ENCODE measurements around the gene EEF1AKMT3. TPM values are rescaled to one million over a fixed set of nuclear protein-coding genes. Genes with fewer than 3 reads are reported as not detected.
A peak's percentile ranks its signal among the peaks of the same experiment; 100 is the strongest.
"Not testable (repeated sequence)": the region's sequence is repeated elsewhere in the genome, so short reads cannot be mapped to it uniquely, and the experiment has no call there.

The EEF1AKMT3 gene
- total RNA-seq, 2 experiments from 2014 or later, result 3.8 to 4.1 TPM

DNA sequence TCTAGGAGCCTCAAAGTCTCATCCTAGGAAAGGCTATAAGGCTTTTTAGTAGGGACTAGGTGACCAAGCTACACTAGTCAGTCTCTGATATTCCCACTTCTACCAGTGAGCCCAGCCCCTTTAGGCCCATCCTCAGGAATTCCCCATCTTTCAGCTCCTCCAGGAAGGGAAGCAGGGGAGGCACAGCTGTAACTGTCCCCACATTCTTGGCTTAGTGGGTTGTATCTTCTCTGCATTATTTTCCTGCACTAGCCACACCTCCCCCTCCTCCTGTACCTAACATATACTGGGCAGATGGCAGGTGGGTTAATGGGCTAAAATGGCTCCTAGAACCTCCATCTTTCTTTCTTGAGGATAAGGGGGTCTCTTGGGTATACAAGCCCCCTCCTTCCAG, 5.1 kb upstream of the EEF1AKMT3 start:
- ATAC-seq (ENCODE audit: low read depth) (no peak), DNase-seq (no peak)
- peaks cover 26% of the 10 kb centered on the region for H3K4me1 Mint-ChIP-seq
- H3K27me3 Mint-ChIP-seq, result peaks cover 11% of the 10 kb centered on the region
- POLR2A ChIA-PET, result interaction anchor here (1.5 to 4.3 kb wide), 3 partner anchors 11 to 26 kb away, joined by 3 to 20 read pairs (median 5); partner anchors contain the start of gene MARCHF9
- no peaks in the 10 kb centered on the region for H3K9me3 Mint-ChIP-seq
- H3K27ac Mint-ChIP-seq, result no peak overlapping the region
- H3K36me3 Mint-ChIP-seq, result peaks cover 7% of the 10 kb centered on the region
- H3K4me3 Mint-ChIP-seq, result no peak overlapping the region

DNA sequence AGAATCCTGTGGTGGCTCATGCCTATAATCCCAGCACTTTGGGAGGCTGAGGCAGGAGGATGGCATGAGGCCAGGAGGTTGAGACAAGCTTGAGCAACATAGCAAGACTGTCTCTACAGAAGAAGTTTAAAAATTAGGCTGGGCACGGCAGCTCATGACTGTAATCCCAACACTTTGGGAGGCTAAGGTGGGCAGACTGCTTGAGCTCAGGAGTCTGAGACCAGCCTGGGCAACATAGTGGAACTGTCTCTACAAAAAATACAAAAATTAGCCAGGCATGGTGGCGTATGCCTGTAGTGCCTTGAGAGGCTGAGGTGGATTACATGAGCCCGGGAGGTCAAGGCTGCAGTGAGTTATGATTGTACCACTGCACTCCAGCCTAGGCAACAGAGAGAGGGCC, 4.5 kb upstream of the EEF1AKMT3 start:
- Mint-ChIP-seq H3K4me1 (peaks cover 27% of the 10 kb centered on the region), H3K27me3 (peaks cover 11% of the 10 kb centered on the region), H3K4me3 (no peak overlapping the region), H3K36me3 (peaks cover 7% of the 10 kb centered on the region), H3K27ac (no peak overlapping the region), H3K9me3 (no peaks in the 10 kb centered on the region)
- no peak for ATAC-seq (ENCODE audit: low read depth)
- POLR2A ChIA-PET, result interaction anchor here (1.5 to 4.3 kb wide), 3 partner anchors 11 to 27 kb away, joined by 3 to 20 read pairs (median 5); partner anchors contain the start of gene MARCHF9
- no peak for DNase-seq

DNA sequence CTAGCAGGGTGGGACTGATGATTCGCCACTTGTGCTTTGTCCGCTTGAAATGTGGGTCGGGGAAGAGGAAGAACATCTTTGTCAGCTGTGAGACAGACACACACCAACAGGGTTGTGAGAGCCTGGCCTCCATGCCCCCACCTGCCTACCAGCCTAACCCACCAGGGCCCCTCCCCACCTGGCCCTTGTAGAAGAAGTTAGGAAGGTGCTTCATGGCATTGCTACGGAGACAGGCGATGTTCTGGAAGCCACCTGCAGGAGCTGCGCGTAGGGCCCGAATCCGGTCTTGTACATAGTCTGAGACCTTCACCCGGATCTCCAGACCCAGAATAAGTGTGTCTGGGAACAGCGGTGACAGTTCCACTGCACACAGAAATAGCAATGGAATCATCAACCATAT, 2.8 kb upstream of the EEF1AKMT3 start:
- Mint-ChIP-seq H3K9me3 (no peaks in the 10 kb centered on the region), H3K27ac (no peak overlapping the region), H3K4me3 (no peak overlapping the region), H3K4me1 (peaks cover 24% of the 10 kb centered on the region), H3K36me3 (peaks cover 4% of the 10 kb centered on the region), H3K27me3 (peaks cover 10% of the 10 kb centered on the region)
- ATAC-seq (ENCODE audit: low read depth) (no peak), DNase-seq (no peak)
- POLR2A ChIA-PET, result no interaction called here

DNA sequence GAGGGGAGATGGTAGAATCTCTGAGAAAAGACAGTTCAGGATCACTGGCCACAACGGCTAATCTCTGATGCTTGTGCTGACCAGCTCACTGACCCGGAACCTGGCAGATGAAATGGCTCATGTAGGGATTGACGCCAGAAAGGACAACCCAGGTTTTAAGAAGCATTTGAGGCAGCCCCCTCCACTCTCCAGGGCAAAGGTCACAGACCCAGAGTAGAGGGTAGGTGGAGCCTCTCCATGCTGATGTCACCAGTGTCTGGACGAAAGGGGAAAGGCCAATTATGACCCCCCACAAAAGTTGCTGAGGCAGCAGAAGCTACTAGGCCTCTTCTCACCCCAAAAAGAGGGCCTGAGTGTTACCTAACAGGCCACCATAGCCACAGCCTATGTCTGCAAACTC, 1.7 kb upstream of the EEF1AKMT3 start:
- POLR2A ChIA-PET, result no interaction called here
- DNase-seq (no peak), ATAC-seq (ENCODE audit: low read depth) (no peak)
- Mint-ChIP-seq H3K27me3 (peaks cover 6% of the 10 kb centered on the region), H3K9me3 (no peaks in the 10 kb centered on the region), H3K27ac (no peak overlapping the region), H3K4me3 (no peak overlapping the region), H3K36me3 (peaks cover 6% of the 10 kb centered on the region), H3K4me1 (peaks cover 21% of the 10 kb centered on the region)

GRCh38 chr12:57771236-57771872, 1.1 kb upstream of the EEF1AKMT3 start:
- Mint-ChIP-seq H3K27me3 (peaks cover 4% of the 10 kb centered on the region), H3K27ac (peak overlapping the region; percentile 96), H3K36me3 (peaks cover 7% of the 10 kb centered on the region), H3K4me3 (peak overlapping the region; percentile 96), H3K4me1 (peaks cover 20% of the 10 kb centered on the region), H3K9me3 (no peaks in the 10 kb centered on the region)
- DNase-seq, result no peak
- POLR2A ChIA-PET, result interaction anchor here (0.9 to 1.9 kb wide), 4 partner anchors 11 to 75 kb away, joined by 4 to 29 read pairs (median 6); partner anchors contain the start of genes CTDSP2 and TSFM
- ATAC-seq (ENCODE audit: low read depth), result peak; percentile 63

DNA sequence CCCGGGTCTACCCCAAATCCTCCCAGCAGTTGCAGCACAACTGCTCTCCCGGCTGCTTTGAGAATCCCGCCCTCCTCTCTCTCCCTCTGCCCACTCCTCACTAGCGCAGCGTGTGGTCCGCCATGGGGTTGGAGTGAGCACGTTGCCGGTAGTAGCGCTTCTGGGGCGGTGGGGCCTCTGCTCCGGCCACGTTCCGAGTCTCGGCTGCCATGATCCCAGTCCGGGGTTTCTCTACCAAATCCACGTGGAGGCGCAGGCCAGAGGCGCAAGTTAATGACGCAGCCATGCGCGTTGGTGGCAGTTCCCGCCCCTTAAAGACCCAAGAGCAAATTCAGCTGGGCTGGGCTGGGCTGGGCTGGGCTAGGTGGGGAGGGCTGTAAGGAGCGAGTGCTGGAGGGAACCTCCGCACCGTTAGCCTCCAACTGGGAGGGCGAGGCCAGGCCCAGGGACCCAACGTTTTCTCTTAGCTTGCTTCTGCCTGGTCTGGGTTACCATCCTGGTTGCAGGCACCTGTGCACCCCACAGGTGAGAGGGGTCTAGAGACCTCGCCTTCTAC, 463 bp upstream of the EEF1AKMT3 start, which contains the start of gene METTL1:
Gene METTL1, minus strand, starts transcription at position 233 of the 556 bp plus-strand sequence. Its CDS starts 22 bp downstream, at position 211.
- H3K27ac Mint-ChIP-seq, result peak within 1 kb of the TSS; percentile 96
- no peaks in the 10 kb centered on the region for H3K27me3 Mint-ChIP-seq
- no peaks in the 10 kb centered on the region for H3K9me3 Mint-ChIP-seq
- ATAC-seq (ENCODE audit: low read depth) (peak; percentile 90), DNase-seq (peak; percentile 87)
- H3K4me1 Mint-ChIP-seq, result peaks cover 14% of the 10 kb centered on the region
- POLR2A ChIA-PET, result interaction anchor here (0.9 to 1.9 kb wide), 6 partner anchors 10 to 74 kb away, joined by 3 to 29 read pairs (median 6); partner anchors contain the start of genes CDK4, CTDSP2 and TSFM
- peaks cover 7% of the 10 kb centered on the region for H3K36me3 Mint-ChIP-seq
- peak within 1 kb of the TSS; percentile 96 for H3K4me3 Mint-ChIP-seq

DNA sequence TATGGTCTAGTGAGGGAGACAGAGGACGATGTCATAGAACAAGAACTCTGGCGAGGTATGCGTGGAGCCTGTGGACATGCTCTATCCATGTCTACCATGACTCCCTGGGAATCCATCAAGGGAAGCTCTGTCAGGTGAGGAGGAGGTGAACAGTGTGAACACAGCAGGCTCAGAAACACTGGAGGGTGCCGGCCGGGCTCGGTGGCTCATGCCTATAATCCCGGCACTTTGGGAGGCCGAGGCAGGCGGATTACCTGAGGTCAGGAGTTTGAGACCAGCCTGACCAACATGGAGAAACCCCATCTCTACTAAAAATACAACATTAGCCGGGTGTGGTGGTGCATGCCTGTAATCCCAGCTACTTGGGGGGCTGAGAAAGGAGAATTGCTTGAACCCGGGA, 2.2 kb downstream of the EEF1AKMT3 start:
- POLR2A ChIA-PET, result interaction anchor here (0.7 to 1.1 kb wide), 3 partner anchors 8 to 64 kb away, joined by 3 to 6 read pairs (median 3); partner anchors contain the start of gene TSFM
- peaks cover 17% of the 10 kb centered on the region for H3K4me1 Mint-ChIP-seq
- H3K4me3 Mint-ChIP-seq; H3K27ac Mint-ChIP-seq; DNase-seq; H3K27me3 Mint-ChIP-seq; ATAC-seq (ENCODE audit: low read depth); H3K36me3 Mint-ChIP-seq; H3K9me3 Mint-ChIP-seq: not testable (repeated sequence)

DNA sequence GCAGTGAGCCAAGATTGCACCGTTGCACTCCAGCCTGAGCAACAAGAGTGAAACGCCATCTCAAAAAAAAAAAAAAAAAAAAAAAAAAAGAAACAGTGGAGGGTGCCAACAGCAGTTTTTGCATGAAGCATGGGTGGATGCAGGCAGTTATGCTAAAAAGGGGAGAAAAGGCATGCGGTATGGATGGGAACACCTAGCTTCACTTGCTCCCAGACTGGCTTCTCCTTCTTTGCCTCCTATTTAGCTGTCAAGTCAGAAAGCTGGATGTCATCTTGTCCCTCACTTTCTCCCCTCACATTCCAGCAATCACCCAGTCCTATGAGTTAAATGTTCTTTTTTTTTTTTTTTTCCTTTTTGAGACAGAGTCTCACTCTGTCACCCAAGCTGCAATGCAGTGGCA, 2.6 kb downstream of the EEF1AKMT3 start:
- POLR2A ChIA-PET, result interaction anchor here (0.7 to 1.1 kb wide), 3 partner anchors 8 to 64 kb away, joined by 3 to 6 read pairs (median 3); partner anchors contain the start of gene TSFM
- Mint-ChIP-seq H3K4me1 (peaks cover 20% of the 10 kb centered on the region), H3K4me3 (no peak overlapping the region), H3K27me3 (no peaks in the 10 kb centered on the region), H3K36me3 (peaks cover 8% of the 10 kb centered on the region), H3K9me3 (no peaks in the 10 kb centered on the region), H3K27ac (no peak overlapping the region)
- DNase-seq (no peak), ATAC-seq (ENCODE audit: low read depth) (no peak)

DNA sequence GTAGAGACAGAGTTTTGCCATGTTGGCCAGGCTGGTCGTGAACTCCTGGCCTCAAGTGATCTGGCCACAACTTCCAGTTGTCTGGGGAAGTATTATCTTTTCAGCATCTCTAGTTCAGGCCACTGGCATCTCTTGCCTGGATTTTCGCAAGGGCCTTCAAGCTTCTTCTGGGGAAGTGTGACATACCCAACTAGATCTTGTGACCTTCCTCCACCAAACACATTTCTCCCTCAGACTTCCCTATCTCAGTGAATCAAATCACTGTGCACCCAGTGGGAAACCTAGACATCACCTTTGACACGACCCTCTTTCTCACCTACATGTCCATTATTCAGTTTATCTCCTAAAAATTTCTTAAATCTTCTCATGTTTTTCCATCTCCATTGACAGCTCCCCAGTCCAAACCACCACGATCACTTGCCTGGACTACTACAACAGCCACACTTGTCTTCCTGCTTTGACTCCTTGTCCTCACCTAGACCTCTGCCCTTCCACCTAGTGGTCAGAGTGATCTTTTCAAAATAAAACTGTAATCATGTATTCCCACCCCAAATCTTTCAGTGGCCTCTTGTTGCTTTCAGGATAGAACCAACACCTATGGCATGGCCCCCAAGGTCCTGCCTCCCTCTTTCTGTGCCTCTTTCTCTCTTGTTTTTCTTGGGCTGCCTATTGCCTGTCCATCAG, 3.3 kb downstream of the EEF1AKMT3 start:
- no peak overlapping the region for H3K27ac Mint-ChIP-seq
- POLR2A ChIA-PET, result interaction anchor here (0.7 to 1.1 kb wide), 2 partner anchors 7 to 26 kb away, joined by 3 read pairs; partner anchors contain the start of gene TSFM

GRCh38 chr12:57776247-57776587, 3.8 kb downstream of the EEF1AKMT3 start:
- DNase-seq (no peak), ATAC-seq (ENCODE audit: low read depth) (no peak)
- H3K9me3 Mint-ChIP-seq, result no peaks in the 10 kb centered on the region
- H3K27me3 Mint-ChIP-seq, result no peaks in the 10 kb centered on the region
- H3K27ac Mint-ChIP-seq, result no peak overlapping the region
- no peak overlapping the region for H3K4me3 Mint-ChIP-seq
- H3K36me3 Mint-ChIP-seq, result peaks cover 8% of the 10 kb centered on the region
- H3K4me1 Mint-ChIP-seq, result peaks cover 25% of the 10 kb centered on the region
- POLR2A ChIA-PET, result no interaction called here

More for the DNA sequence above, 3.3 kb downstream of the EEF1AKMT3 start:
- H3K4me3 Mint-ChIP-seq, result no peak overlapping the region
- no peak for DNase-seq
- H3K36me3 Mint-ChIP-seq, result peaks cover 8% of the 10 kb centered on the region
- peaks cover 24% of the 10 kb centered on the region for H3K4me1 Mint-ChIP-seq
- H3K27me3 Mint-ChIP-seq, result no peaks in the 10 kb centered on the region
- no peaks in the 10 kb centered on the region for H3K9me3 Mint-ChIP-seq
- no peak for ATAC-seq (ENCODE audit: low read depth)

DNA sequence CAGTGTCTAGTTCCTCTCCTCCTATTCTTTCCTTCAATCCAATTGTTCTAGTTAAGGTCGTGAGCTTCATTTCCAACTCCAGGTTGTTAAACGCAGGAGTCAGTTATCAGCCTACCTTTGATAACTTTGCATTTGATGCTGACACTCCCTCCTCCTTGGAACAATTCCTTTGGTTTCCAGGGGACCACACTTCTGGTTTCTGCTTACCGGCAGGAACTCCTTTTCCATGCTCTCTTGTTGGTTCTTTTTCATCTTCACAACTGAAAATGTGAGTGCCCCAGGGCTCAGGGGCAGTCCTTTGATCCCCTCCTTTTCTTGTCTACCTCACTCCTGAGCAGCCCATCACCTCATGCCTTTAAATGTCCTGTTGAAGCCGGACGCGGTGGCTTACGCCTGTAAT, 5.0 kb downstream of the EEF1AKMT3 start:
- no peaks in the 10 kb centered on the region for H3K27me3 Mint-ChIP-seq
- ATAC-seq (ENCODE audit: low read depth) (no peak), DNase-seq (no peak)
- H3K4me3 Mint-ChIP-seq, result no peak overlapping the region
- peaks cover 8% of the 10 kb centered on the region for H3K36me3 Mint-ChIP-seq
- H3K4me1 Mint-ChIP-seq, result peaks cover 27% of the 10 kb centered on the region
- POLR2A ChIA-PET, result no interaction called here
- H3K27ac Mint-ChIP-seq, result no peak overlapping the region
- no peaks in the 10 kb centered on the region for H3K9me3 Mint-ChIP-seq

- peaks cover 29% of the 10 kb centered on the region for H3K4me1 Mint-ChIP-seq
- no peak overlapping the region for H3K27ac Mint-ChIP-seq
- no peaks in the 10 kb centered on the region for H3K9me3 Mint-ChIP-seq
- POLR2A ChIA-PET, result no interaction called here
- peaks cover 7% of the 10 kb centered on the region for H3K36me3 Mint-ChIP-seq
- H3K4me3 Mint-ChIP-seq, result no peak overlapping the region
- DNase-seq (no peak), ATAC-seq (ENCODE audit: low read depth) (no peak)
- no peaks in the 10 kb centered on the region for H3K27me3 Mint-ChIP-seq
Measured at GRCh38 chr12:57777911-57778310, 5.5 kb downstream of the EEF1AKMT3 start.

DNA sequence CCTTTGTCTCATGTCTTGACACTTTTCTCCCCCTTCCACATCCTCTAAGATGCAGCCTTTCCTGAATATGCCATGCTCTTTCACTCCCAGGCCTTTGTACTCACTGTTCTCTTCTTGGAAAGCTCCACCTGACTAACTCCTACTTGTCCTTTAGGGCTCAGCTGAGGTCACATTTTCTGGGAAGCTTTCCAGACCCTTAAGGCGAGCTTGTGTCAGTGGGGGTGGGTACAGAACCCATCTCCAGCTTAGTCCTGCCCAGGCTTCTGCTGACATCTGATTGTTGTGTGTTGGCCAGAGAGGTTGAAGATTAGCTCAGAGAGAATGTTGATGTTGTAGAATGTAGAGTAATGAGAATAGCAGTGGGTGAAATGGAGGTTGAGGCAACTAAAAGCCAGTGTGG, 7.3 kb downstream of the EEF1AKMT3 start:
- DNase-seq, result no peak
- H3K27ac Mint-ChIP-seq, result peak overlapping the region; percentile 47
- peaks cover 33% of the 10 kb centered on the region for H3K4me1 Mint-ChIP-seq
- POLR2A ChIA-PET, result no interaction called here
- no peaks in the 10 kb centered on the region for H3K9me3 Mint-ChIP-seq
- H3K27me3 Mint-ChIP-seq, result no peaks in the 10 kb centered on the region
- no peak for ATAC-seq (ENCODE audit: low read depth)
- H3K36me3 Mint-ChIP-seq, result peaks cover 6% of the 10 kb centered on the region
- no peak overlapping the region for H3K4me3 Mint-ChIP-seq
